ENCODE data around the gene MAGI2. TPM values are rescaled to one million over a fixed set of nuclear protein-coding genes. Genes with fewer than 3 reads are reported as not detected.
"Not testable (repeated sequence)": the region's sequence is repeated elsewhere in the genome, so short reads cannot be mapped to it uniquely, and the experiment has no call there.

MAGI2 gene
- total RNA-seq, 1 experiment from 2014 or later: 0.22 TPM

DNA sequence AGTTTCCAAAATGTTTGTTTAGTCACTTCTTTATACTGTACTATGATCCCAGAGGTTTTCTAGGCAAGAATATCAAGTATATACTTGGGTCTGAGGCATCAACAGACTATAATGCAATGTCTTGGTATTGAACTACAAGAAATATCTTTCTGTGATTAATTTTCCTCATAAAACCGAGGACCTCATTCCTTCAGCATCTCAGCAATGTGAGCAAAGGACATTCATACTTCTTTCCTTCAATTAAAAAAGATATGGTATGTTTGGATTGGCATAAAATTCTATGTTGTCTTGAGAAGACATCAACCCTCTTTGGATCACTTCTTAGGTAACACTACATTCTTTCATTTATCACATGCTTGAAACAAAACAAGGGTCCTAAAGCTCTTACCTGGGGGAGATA lies 1130.3 kb downstream of the MAGI2 start (continued):
- TF ChIP-seq CTCF (IDR thresholded peaks at IDR 0.05 in 2 of 3, conservative IDR thresholded peaks at IDR 0.05 in 1 of 3; ENCODE audit: borderline replicate concordance in 1 of 3, insufficient read depth in 1 of 3, low read depth in 2 of 3, low read length in 2 of 3) (no peak), ELF1 (IDR thresholded peaks at IDR 0.05; ENCODE audit: borderline replicate concordance, low read depth) (no peak), FOSL1 (IDR thresholded peaks at IDR 0.05; ENCODE audit: low read depth) (no peak), SRF (IDR thresholded peaks at IDR 0.05; ENCODE audit: low read depth) (no peak)

GRCh38 chr7:78322231-78322630 lies 1131.2 kb downstream of the MAGI2 start:
- H3K9me2 ChIP-seq (ENCODE audit: insufficient read depth); CTCF ChIA-PET; H3K4me1 ChIP-seq (ENCODE audit: control insufficient read depth in 1 of 2, insufficient read depth in 2 of 2, low read length in 2 of 2); H3K4me2 ChIP-seq (ENCODE audit: low read length); H4K20me1 ChIP-seq (ENCODE audit: insufficient read depth); DNase-seq (ENCODE audit: low read depth, low spot score); H2AFZ ChIP-seq (ENCODE audit: low read depth, low read length, poor library complexity, severe bottlenecking); H3K9me3 ChIP-seq (ENCODE audit: control insufficient read depth in 1 of 2, insufficient read depth in 1 of 2, low read depth in 1 of 2, low read length in 2 of 2); ATAC-seq; intact Hi-C loops (cut with micrococcal nuclease); H3K27ac ChIP-seq (ENCODE audit: low read depth, low read length); BruUV-seq (replicated peaks); H3K79me2 ChIP-seq (ENCODE audit: insufficient read depth, low read length); H3K4me3 ChIP-seq (replicated peaks in 1 of 2; ENCODE audit: low read depth in 1 of 2, low read length in 2 of 2); POLR2A ChIA-PET; H3K36me3 ChIP-seq (ENCODE audit: control insufficient read depth in 1 of 2, insufficient read depth in 2 of 2, low read length in 2 of 2); H3K9ac ChIP-seq (ENCODE audit: low read length); RAD21 ChIA-PET (ENCODE audit: low non-redundant PET in 1 of 2, low total read pairs in 2 of 2, uncharacterized antibody in 2 of 2, unreplicated experiment in 2 of 2): not testable (repeated sequence)
- H3K27me3 ChIP-seq (ENCODE audit: insufficient read depth, low read length): peaks cover 15% of the 10 kb centered on the region; the same call in 1 of the 2 replicates

- no peaks in the 10 kb centered on the region for H3K9me2 ChIP-seq (ENCODE audit: insufficient read depth)
- ChIA-PET CTCF (no interaction called here), RAD21 (ENCODE audit: low non-redundant PET in 1 of 2, low total read pairs in 2 of 2, uncharacterized antibody in 2 of 2, unreplicated experiment in 2 of 2) (no interaction called here), POLR2A (no interaction called here)
- no peaks in the 10 kb centered on the region for H3K79me2 ChIP-seq (ENCODE audit: insufficient read depth, low read length)
- no peaks in the 10 kb centered on the region for H3K4me1 ChIP-seq (ENCODE audit: control insufficient read depth in 1 of 2, insufficient read depth in 2 of 2, low read length in 2 of 2)
- DNase-seq (ENCODE audit: low read depth, low spot score) (no peak), ATAC-seq (no peak)
- H3K4me2 ChIP-seq (ENCODE audit: low read length): no peak overlapping the region
- H3K27me3 ChIP-seq (ENCODE audit: insufficient read depth, low read length): peaks cover 29% of the 10 kb centered on the region; the same call in 1 of the 2 replicates
- H3K36me3 ChIP-seq (ENCODE audit: control insufficient read depth in 1 of 2, insufficient read depth in 2 of 2, low read length in 2 of 2): no peaks in the 10 kb centered on the region
- no peak overlapping the region for H3K27ac ChIP-seq (ENCODE audit: low read depth, low read length)
- no peak overlapping the region for H3K9ac ChIP-seq (ENCODE audit: low read length)
- H2AFZ ChIP-seq (ENCODE audit: low read depth, low read length, poor library complexity, severe bottlenecking): no peak overlapping the region
- no peak overlapping the region for H3K4me3 ChIP-seq (replicated peaks in 1 of 2; ENCODE audit: low read depth in 1 of 2, low read length in 2 of 2)
- intact Hi-C loops (cut with micrococcal nuclease): no loop called here
- no peaks in the 10 kb centered on the region for H4K20me1 ChIP-seq (ENCODE audit: insufficient read depth)
- H3K9me3 ChIP-seq (ENCODE audit: control insufficient read depth in 1 of 2, insufficient read depth in 1 of 2, low read depth in 1 of 2, low read length in 2 of 2): no peaks in the 10 kb centered on the region
- BruUV-seq (replicated peaks): no TSS peak
- TF ChIP-seq JUND (IDR thresholded peaks at IDR 0.05) (no peak), RAD21 (IDR thresholded peaks at IDR 0.05; ENCODE audit: low read depth) (no peak), POLR2AphosphoS5 (IDR thresholded peaks at IDR 0.05; ENCODE audit: low read depth, low read length) (no peak), ZNF274 (IDR thresholded peaks at IDR 0.05; ENCODE audit: low read depth, low read length) (no peak), SRF (IDR thresholded peaks at IDR 0.05; ENCODE audit: low read depth) (no peak)
- TF ChIP-seq, protein P1, sequence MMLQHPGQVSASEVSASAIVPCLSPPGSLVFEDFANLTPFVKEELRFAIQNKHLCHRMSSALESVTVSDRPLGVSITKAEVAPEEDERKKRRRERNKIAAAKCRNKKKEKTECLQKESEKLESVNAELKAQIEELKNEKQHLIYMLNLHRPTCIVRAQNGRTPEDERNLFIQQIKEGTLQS (IDR thresholded peaks at IDR 0.05): no peak
- TF ChIP-seq, protein P2, sequence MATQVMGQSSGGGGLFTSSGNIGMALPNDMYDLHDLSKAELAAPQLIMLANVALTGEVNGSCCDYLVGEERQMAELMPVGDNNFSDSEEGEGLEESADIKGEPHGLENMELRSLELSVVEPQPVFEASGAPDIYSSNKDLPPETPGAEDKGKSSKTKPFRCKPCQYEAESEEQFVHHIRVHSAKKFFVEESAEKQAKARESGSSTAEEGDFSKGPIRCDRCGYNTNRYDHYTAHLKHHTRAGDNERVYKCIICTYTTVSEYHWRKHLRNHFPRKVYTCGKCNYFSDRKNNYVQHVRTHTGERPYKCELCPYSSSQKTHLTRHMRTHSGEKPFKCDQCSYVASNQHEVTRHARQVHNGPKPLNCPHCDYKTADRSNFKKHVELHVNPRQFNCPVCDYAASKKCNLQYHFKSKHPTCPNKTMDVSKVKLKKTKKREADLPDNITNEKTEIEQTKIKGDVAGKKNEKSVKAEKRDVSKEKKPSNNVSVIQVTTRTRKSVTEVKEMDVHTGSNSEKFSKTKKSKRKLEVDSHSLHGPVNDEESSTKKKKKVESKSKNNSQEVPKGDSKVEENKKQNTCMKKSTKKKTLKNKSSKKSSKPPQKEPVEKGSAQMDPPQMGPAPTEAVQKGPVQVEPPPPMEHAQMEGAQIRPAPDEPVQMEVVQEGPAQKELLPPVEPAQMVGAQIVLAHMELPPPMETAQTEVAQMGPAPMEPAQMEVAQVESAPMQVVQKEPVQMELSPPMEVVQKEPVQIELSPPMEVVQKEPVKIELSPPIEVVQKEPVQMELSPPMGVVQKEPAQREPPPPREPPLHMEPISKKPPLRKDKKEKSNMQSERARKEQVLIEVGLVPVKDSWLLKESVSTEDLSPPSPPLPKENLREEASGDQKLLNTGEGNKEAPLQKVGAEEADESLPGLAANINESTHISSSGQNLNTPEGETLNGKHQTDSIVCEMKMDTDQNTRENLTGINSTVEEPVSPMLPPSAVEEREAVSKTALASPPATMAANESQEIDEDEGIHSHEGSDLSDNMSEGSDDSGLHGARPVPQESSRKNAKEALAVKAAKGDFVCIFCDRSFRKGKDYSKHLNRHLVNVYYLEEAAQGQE (IDR thresholded peaks at IDR 0.05; ENCODE audit: low read depth): no peak
- TF ChIP-seq, protein P3, sequence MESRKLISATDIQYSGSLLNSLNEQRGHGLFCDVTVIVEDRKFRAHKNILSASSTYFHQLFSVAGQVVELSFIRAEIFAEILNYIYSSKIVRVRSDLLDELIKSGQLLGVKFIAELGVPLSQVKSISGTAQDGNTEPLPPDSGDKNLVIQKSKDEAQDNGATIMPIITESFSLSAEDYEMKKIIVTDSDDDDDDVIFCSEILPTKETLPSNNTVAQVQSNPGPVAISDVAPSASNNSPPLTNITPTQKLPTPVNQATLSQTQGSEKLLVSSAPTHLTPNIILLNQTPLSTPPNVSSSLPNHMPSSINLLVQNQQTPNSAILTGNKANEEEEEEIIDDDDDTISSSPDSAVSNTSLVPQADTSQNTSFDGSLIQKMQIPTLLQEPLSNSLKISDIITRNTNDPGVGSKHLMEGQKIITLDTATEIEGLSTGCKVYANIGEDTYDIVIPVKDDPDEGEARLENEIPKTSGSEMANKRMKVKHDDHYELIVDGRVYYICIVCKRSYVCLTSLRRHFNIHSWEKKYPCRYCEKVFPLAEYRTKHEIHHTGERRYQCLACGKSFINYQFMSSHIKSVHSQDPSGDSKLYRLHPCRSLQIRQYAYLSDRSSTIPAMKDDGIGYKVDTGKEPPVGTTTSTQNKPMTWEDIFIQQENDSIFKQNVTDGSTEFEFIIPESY (IDR thresholded peaks at IDR 0.05; ENCODE audit: extremely low read depth, insufficient replicate concordance, low read length): no peak
Measured at GRCh38 chr7:78317371-78317770, 1136.1 kb downstream of the MAGI2 start.
